T-helper 2 cell treated with Interferon-gamma antibody and Interleukin-4, amounts not matched to agents 100 ng/mL and 5 ng/mL, for 36 hours (primary cell): ENCODE measurements around the gene NLGN4X. TPM values are rescaled to one million over a fixed set of nuclear protein-coding genes. Genes with fewer than 3 reads are reported as not detected.
"Not testable (repeated sequence)": the region's sequence is repeated elsewhere in the genome, so short reads cannot be mapped to it uniquely, and the experiment has no call there.

ENCODE experiments used
- intact Hi-C: fragments of 100-400 bp; cut with micrococcal nuclease; formaldehyde crosslinking; loops from one replicate; pipeline ENCODE4 v1.15.1; 2023
- total RNA-seq: library from RNA; stranded (reverse); gene quantifications from 2 replicates; pipeline ENCODE4 v1.2.3, GENCODE V29; 2022

The NLGN4X gene
- total RNA-seq, 1 donor from 2014 or later, result not detected

- intact Hi-C loops, result no loop called here
Observed at GRCh38 chrX:6015423-6015822, 213.2 kb downstream of the NLGN4X start.

- intact Hi-C loops, result no loop called here
Observed at GRCh38 chrX:6012357-6012756, 216.3 kb downstream of the NLGN4X start.

- intact Hi-C loops, result no loop called here
Observed at GRCh38 chrX:6005856-6006255, 222.8 kb downstream of the NLGN4X start.

GRCh38 chrX:6004529-6004928 lies 224.1 kb downstream of the NLGN4X start:
- intact Hi-C loops, result no loop called here

- intact Hi-C loops, result no loop called here
Observed at GRCh38 chrX:6002056-6002455, 226.6 kb downstream of the NLGN4X start.

GRCh38 chrX:5998901-5999300 lies 229.8 kb downstream of the NLGN4X start:
- intact Hi-C loops, result no loop called here

- intact Hi-C loops, result no loop called here
Observed at GRCh38 chrX:5998456-5998855, 230.2 kb downstream of the NLGN4X start.

GRCh38 chrX:5991393-5991792 lies 237.3 kb downstream of the NLGN4X start:
- intact Hi-C loops, result no loop called here

GRCh38 chrX:5979338-5979737 lies 249.3 kb downstream of the NLGN4X start:
- intact Hi-C loops, result no loop called here

GRCh38 chrX:5976332-5976731 lies 252.3 kb downstream of the NLGN4X start:
- intact Hi-C loops, result no loop called here

GRCh38 chrX:5971300-5971699 lies 257.4 kb downstream of the NLGN4X start:
- intact Hi-C loops, result no loop called here

- intact Hi-C loops, result no loop called here
Observed at GRCh38 chrX:5965406-5965805, 263.3 kb downstream of the NLGN4X start.

GRCh38 chrX:5959286-5959685 lies 269.4 kb downstream of the NLGN4X start:
- intact Hi-C loops, result no loop called here

GRCh38 chrX:5958523-5958922 lies 270.1 kb downstream of the NLGN4X start:
- intact Hi-C loops, result no loop called here

- intact Hi-C loops, result no loop called here
Observed at GRCh38 chrX:5957506-5957905, 271.2 kb downstream of the NLGN4X start.

- intact Hi-C loops, result no loop called here
Observed at GRCh38 chrX:5936438-5936837, 292.2 kb downstream of the NLGN4X start.

- intact Hi-C loops, result no loop called here
Observed at GRCh38 chrX:5928224-5928623, 300.4 kb downstream of the NLGN4X start.

GRCh38 chrX:5916945-5917344 lies 311.7 kb downstream of the NLGN4X start:
- intact Hi-C loops, result no loop called here

- intact Hi-C loops, result no loop called here
Observed at GRCh38 chrX:5915783-5916182, 312.9 kb downstream of the NLGN4X start.

- intact Hi-C loops, result no loop called here
Observed at GRCh38 chrX:5907207-5907606, 321.5 kb downstream of the NLGN4X start.

GRCh38 chrX:5903586-5904190 lies 325.0 kb downstream of the NLGN4X start:
- intact Hi-C loops, result not testable (repeated sequence)

GRCh38 chrX:5898463-5898862 lies 330.2 kb downstream of the NLGN4X start:
- intact Hi-C loops, result no loop called here

- intact Hi-C loops, result no loop called here
Observed at GRCh38 chrX:5891378-5891777, 337.3 kb downstream of the NLGN4X start.
